ENCODE measurements around the gene PTH2R.

GRCh38 chr2:208463721-208464120 lies 57.1 kb downstream of the PTH2R start:
- TF ChIP-seq CTCF (conservative IDR thresholded peaks at IDR 0.05; ENCODE audit: low read depth, low read length) (no peak), EZH2 (IDR thresholded peaks at IDR 0.05; ENCODE audit: low read length, unreplicated experiment) (no peak)
